ENCODE measurements around the gene ST6GAL1. TPM values are rescaled to one million over a fixed set of nuclear protein-coding genes. Genes with fewer than 3 reads are reported as not detected.

ST6GAL1 gene
- total RNA-seq, 1 donor from 2014 or later = 74.0 TPM

DNA sequence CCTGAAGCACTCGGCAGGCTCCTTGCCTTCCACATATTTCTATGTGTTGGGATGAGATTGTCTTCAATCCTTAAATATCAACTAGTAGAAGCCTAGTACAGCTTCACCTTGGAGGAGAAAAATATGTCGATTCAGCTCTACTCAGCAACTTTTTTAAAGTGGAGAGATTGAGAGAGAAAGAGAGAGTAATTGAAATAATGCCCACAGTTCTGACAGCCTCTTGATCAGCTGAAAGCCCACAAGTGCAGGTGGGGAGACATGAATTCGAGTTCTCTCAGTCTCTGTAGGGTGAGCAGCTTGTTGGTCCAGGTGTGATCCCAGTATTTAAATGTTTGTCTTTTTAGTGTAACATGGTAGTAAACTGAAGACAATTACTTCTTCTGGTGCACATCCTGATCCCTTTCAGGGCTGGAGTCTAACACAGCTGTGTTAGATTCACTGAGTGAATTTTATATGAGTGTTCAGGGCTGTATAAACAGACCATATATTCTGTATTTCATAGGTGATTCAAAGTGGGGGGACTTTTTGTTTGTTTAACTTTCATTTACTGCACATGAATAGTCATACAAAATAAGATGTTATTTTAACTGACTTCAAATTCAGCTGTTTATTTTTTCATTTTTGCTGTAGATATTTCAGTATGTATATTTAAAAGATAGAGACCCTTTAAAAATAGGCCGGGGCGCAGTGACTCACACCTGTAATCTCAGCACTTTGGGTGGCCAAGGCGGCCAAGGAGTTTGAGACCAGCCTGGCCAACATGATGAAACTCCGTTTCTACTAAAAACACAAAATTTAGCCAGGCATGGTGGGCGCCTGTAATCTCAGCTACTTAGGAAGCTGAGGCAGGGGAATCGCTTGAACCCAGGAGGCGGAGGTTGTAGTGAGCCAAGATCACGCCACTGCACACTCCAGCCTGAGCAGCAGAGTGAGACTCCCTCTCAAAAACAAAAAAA is 64.0 kb downstream of the ST6GAL1 start:
- H3K27me3 Mint-ChIP-seq = no peaks in the 10 kb centered on the region
- TF ChIP-seq, protein P1, sequence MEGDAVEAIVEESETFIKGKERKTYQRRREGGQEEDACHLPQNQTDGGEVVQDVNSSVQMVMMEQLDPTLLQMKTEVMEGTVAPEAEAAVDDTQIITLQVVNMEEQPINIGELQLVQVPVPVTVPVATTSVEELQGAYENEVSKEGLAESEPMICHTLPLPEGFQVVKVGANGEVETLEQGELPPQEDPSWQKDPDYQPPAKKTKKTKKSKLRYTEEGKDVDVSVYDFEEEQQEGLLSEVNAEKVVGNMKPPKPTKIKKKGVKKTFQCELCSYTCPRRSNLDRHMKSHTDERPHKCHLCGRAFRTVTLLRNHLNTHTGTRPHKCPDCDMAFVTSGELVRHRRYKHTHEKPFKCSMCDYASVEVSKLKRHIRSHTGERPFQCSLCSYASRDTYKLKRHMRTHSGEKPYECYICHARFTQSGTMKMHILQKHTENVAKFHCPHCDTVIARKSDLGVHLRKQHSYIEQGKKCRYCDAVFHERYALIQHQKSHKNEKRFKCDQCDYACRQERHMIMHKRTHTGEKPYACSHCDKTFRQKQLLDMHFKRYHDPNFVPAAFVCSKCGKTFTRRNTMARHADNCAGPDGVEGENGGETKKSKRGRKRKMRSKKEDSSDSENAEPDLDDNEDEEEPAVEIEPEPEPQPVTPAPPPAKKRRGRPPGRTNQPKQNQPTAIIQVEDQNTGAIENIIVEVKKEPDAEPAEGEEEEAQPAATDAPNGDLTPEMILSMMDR (IDR thresholded peaks at IDR 0.05; ENCODE audit: unreplicated experiment) = no peak
- H3K27ac Mint-ChIP-seq = no peak overlapping the region
- H3K4me3 Mint-ChIP-seq (ENCODE audit: low read depth) = no peak overlapping the region
- no peaks in the 10 kb centered on the region for H3K9me3 Mint-ChIP-seq (ENCODE audit: low read depth)
- DNase-seq (ENCODE audit: low spot score, unreplicated experiment) = no peak
- H3K36me3 Mint-ChIP-seq (ENCODE audit: insufficient read depth) = peaks cover 8% of the 10 kb centered on the region
- peaks cover under 1% of the 10 kb centered on the region for H3K4me1 Mint-ChIP-seq (ENCODE audit: low read depth)

DNA sequence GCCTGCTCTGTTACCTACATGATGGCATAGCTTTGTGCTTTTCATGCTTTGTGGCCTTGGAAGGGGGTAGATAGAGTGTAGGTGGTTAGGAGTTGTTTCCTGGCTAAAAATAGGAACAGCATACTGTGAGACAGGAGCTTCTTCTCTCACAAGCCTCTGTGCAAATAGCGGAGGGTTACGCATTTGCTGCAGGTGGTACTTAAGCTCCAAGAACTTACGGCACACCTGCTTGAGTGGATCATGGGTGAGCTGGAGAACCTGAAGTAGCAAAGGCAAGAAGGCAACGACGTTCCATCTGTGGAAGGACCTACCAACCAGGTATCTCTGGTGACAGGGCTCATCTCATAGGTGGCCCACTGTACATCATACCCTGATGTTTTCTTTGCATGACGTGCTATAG is 66.0 kb downstream of the ST6GAL1 start:
- H3K4me3 Mint-ChIP-seq (ENCODE audit: low read depth) = no peak overlapping the region
- H3K27ac Mint-ChIP-seq = no peak overlapping the region
- no peaks in the 10 kb centered on the region for H3K9me3 Mint-ChIP-seq (ENCODE audit: low read depth)
- no peaks in the 10 kb centered on the region for H3K27me3 Mint-ChIP-seq
- no peak for DNase-seq (ENCODE audit: low spot score, unreplicated experiment)
- no peaks in the 10 kb centered on the region for H3K4me1 Mint-ChIP-seq (ENCODE audit: low read depth)
- peaks cover 6% of the 10 kb centered on the region for H3K36me3 Mint-ChIP-seq (ENCODE audit: insufficient read depth)
- TF ChIP-seq, protein P1 (IDR thresholded peaks at IDR 0.05; ENCODE audit: unreplicated experiment) = no peak

DNA sequence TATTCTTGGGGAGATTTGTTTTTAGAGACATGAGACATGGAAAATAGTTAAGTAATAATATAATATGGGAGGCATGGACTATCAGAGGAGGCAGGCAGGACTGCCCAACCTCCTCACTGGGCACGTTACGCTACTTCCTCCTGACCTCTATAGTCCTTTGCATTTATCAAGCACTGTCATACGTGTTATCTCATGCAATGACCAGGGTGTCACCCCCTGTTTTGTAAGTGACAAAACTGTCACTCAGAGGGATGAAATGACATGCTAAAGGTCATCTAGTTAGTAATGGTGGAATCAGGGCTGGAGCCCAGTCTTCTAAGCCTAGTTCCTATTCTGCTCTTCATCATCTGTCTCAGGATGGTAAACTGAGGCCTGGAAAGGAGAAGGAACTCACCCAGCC is 66.7 kb downstream of the ST6GAL1 start:
- Mint-ChIP-seq H3K4me1 (ENCODE audit: low read depth) (no peaks in the 10 kb centered on the region), H3K27ac (no peak overlapping the region), H3K9me3 (ENCODE audit: low read depth) (no peaks in the 10 kb centered on the region), H3K36me3 (ENCODE audit: insufficient read depth) (peaks cover 3% of the 10 kb centered on the region), H3K4me3 (ENCODE audit: low read depth) (no peak overlapping the region), H3K27me3 (no peaks in the 10 kb centered on the region)
- DNase-seq (ENCODE audit: low spot score, unreplicated experiment) = no peak
- TF ChIP-seq, protein P1 (IDR thresholded peaks at IDR 0.05; ENCODE audit: unreplicated experiment) = no peak

DNA sequence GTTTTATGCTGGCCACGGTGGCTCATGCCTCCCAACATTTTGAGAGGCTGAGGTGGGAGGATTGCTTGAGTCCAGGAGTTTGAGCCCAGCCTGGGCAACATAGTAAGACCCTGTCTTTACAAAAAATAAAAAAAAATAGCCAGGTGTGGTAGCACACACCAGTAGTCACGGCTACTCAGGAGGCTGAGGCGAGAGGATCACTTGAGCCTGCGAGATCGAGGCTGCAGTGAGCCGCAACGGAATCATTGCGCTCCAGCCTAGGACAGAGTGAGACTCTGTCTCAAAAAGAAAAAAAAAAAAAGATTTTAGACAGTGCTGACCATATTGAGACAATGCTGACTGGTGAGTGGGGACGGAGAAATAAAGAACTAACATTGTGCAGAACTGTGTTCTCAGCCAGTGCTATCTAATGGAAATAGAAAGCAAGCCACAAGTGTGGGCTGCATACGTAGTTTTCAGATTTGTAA is 67.2 kb downstream of the ST6GAL1 start:
- Mint-ChIP-seq H3K4me3 (ENCODE audit: low read depth) (no peak overlapping the region), H3K27me3 (no peaks in the 10 kb centered on the region), H3K4me1 (ENCODE audit: low read depth) (no peaks in the 10 kb centered on the region), H3K36me3 (ENCODE audit: insufficient read depth) (peaks cover 2% of the 10 kb centered on the region), H3K9me3 (ENCODE audit: low read depth) (no peaks in the 10 kb centered on the region), H3K27ac (no peak overlapping the region)
- TF ChIP-seq, protein P1 (IDR thresholded peaks at IDR 0.05; ENCODE audit: unreplicated experiment) = no peak
- no peak for DNase-seq (ENCODE audit: low spot score, unreplicated experiment)

DNA sequence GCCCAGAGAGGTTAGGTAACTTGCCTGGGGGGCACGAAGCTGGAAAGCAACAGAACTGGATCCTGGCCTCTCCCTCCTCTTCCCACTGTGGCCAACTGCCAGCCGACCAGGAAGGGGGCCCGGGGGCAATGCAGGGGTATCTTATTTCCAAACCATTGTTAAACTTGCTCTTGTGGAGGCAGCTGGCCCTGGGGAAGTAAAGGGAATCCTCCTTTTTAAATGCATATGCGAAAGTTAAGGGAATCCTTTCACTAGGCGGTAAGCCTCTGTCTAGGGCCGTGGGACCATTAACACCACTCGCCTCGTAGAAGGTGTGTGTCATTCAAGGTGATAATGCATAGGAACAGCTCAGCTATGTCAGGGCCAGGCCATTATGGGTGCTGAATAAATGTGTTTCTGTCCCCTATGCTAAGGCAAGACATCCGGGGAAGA is 68.6 kb downstream of the ST6GAL1 start:
- H3K4me3 Mint-ChIP-seq (ENCODE audit: low read depth) = no peak overlapping the region
- no peaks in the 10 kb centered on the region for H3K9me3 Mint-ChIP-seq (ENCODE audit: low read depth)
- no peak overlapping the region for H3K27ac Mint-ChIP-seq
- peaks cover 5% of the 10 kb centered on the region for H3K36me3 Mint-ChIP-seq (ENCODE audit: insufficient read depth)
- no peak for DNase-seq (ENCODE audit: low spot score, unreplicated experiment)
- no peaks in the 10 kb centered on the region for H3K27me3 Mint-ChIP-seq
- no peaks in the 10 kb centered on the region for H3K4me1 Mint-ChIP-seq (ENCODE audit: low read depth)
- TF ChIP-seq, protein P1 (IDR thresholded peaks at IDR 0.05; ENCODE audit: unreplicated experiment) = no peak

All from progenitor cell of endocrine pancreas (in vitro differentiated cells).